HepG2 (cell line): ENCODE results near the gene RTN1.

Experiments
- HDAC1 ChIP-seq: sonication (generic); formaldehyde crosslinking; IDR thresholded peaks from 2 replicates; pipeline ENCODE4 v1.5.1; 2020; ENCODE audit warnings: mild to moderate bottlenecking, missing genetic modification reagents
- KDM1A ChIP-seq: IDR thresholded peaks from 2 replicates; pipeline ENCODE4 v1.6.1; 2016; ENCODE audit warnings: missing compliant biosample characterization
- KDM3A ChIP-seq: IDR thresholded peaks from 2 replicates; pipeline ENCODE4 v1.6.1; 2018; ENCODE audit warnings: low read depth, missing compliant biosample characterization
- ZKSCAN8 ChIP-seq: IDR thresholded peaks from 2 replicates; pipeline ENCODE4 v1.6.1; 2016; ENCODE audit warnings: borderline replicate concordance, missing genetic modification reagents, missing compliant biosample characterization
- ZNF274 ChIP-seq: sonication (generic); formaldehyde crosslinking; IDR thresholded peaks from 2 replicates; pipeline ENCODE4 v1.5.1; 2020; ENCODE audit warnings: mild to moderate bottlenecking, missing genetic modification reagents
- ZNF329 ChIP-seq: sonication (generic); formaldehyde crosslinking; IDR thresholded peaks from 2 replicates; pipeline ENCODE4 v1.9.0; 2021; ENCODE audit warnings: low read depth, mild to moderate bottlenecking, missing genetic modification reagents
- ZNF468 ChIP-seq: sonication (generic); formaldehyde crosslinking; IDR thresholded peaks from 2 replicates; pipeline ENCODE4 v1.8.0; 2022; ENCODE audit warnings: mild to moderate bottlenecking, moderate library complexity, missing genetic modification reagents
- ZNF713 ChIP-seq: sonication (generic); formaldehyde crosslinking; IDR thresholded peaks from 2 replicates; pipeline ENCODE4 v1.4.0; 2020; ENCODE audit warnings: mild to moderate bottlenecking, missing genetic modification reagents
- TF ChIP-seq, protein P1 (sequence below): sonication (generic); formaldehyde crosslinking; IDR thresholded peaks from 2 replicates; pipeline ENCODE4 v1.5.0; 2020; ENCODE audit warnings: mild to moderate bottlenecking, missing genetic modification reagents, moderate library complexity
- TF ChIP-seq, protein P2 (sequence below): sonication (generic); formaldehyde crosslinking; conservative IDR thresholded peaks from 2 replicates; pipeline ENCODE4 v1.4.0; 2020; ENCODE audit warnings: missing genetic modification reagents
- TF ChIP-seq, protein P3 (sequence below): sonication (generic); formaldehyde crosslinking; IDR thresholded peaks from 2 replicates; pipeline ENCODE4 v1.5.0; 2020; ENCODE audit warnings: mild to moderate bottlenecking, missing genetic modification reagents

DNA sequence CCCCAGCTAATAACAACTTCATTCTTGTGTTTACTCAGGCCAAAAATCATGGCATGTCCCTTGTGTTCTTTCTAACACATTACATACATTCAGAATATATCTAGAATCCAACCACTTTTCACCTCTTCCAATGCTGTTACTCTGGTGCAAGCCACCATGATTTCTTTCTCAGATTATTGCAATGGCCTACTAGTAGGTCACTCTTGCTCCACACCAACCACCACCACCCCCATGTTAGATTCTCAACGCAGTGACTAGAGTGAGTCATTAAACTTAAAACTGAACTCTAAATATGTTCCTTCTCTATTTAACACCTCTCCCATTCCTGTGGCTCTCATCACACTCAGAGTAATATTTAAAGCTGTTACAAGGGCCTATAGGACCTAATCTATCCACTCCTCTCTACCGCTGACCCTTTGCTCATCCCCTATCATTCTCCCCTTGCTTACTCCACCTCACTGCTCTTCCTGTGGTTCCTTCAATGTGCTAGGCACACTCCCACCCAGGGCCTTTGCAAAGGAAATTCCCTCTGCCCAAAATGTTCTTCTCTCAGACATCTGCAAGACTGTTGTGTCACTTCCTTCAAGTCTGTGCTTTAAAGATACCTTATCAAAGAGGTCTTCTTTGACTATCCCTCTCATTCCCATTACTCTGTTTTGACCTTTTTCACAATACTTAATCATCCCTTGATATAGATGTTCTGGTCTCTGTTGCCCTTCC, 6.6 kb downstream of the RTN1 start:
- TF ChIP-seq ZKSCAN8 (CRISPR knock-in tag) (no peak), KDM3A (CRISPR knock-in tag) (no peak), ZNF329 (CRISPR knock-in tag) (no peak), HDAC1 (no peak), ZNF274 (CRISPR knock-in tag) (no peak), ZNF713 (CRISPR knock-in tag) (no peak), KDM1A (CRISPR knock-in tag) (no peak), ZNF468 (no peak)
- TF ChIP-seq, protein P1, sequence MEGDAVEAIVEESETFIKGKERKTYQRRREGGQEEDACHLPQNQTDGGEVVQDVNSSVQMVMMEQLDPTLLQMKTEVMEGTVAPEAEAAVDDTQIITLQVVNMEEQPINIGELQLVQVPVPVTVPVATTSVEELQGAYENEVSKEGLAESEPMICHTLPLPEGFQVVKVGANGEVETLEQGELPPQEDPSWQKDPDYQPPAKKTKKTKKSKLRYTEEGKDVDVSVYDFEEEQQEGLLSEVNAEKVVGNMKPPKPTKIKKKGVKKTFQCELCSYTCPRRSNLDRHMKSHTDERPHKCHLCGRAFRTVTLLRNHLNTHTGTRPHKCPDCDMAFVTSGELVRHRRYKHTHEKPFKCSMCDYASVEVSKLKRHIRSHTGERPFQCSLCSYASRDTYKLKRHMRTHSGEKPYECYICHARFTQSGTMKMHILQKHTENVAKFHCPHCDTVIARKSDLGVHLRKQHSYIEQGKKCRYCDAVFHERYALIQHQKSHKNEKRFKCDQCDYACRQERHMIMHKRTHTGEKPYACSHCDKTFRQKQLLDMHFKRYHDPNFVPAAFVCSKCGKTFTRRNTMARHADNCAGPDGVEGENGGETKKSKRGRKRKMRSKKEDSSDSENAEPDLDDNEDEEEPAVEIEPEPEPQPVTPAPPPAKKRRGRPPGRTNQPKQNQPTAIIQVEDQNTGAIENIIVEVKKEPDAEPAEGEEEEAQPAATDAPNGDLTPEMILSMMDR (CRISPR knock-in tag), result no peak
- TF ChIP-seq, protein P2, sequence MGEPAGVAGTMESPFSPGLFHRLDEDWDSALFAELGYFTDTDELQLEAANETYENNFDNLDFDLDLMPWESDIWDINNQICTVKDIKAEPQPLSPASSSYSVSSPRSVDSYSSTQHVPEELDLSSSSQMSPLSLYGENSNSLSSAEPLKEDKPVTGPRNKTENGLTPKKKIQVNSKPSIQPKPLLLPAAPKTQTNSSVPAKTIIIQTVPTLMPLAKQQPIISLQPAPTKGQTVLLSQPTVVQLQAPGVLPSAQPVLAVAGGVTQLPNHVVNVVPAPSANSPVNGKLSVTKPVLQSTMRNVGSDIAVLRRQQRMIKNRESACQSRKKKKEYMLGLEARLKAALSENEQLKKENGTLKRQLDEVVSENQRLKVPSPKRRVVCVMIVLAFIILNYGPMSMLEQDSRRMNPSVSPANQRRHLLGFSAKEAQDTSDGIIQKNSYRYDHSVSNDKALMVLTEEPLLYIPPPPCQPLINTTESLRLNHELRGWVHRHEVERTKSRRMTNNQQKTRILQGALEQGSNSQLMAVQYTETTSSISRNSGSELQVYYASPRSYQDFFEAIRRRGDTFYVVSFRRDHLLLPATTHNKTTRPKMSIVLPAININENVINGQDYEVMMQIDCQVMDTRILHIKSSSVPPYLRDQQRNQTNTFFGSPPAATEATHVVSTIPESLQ, result no peak
- TF ChIP-seq, protein P3, sequence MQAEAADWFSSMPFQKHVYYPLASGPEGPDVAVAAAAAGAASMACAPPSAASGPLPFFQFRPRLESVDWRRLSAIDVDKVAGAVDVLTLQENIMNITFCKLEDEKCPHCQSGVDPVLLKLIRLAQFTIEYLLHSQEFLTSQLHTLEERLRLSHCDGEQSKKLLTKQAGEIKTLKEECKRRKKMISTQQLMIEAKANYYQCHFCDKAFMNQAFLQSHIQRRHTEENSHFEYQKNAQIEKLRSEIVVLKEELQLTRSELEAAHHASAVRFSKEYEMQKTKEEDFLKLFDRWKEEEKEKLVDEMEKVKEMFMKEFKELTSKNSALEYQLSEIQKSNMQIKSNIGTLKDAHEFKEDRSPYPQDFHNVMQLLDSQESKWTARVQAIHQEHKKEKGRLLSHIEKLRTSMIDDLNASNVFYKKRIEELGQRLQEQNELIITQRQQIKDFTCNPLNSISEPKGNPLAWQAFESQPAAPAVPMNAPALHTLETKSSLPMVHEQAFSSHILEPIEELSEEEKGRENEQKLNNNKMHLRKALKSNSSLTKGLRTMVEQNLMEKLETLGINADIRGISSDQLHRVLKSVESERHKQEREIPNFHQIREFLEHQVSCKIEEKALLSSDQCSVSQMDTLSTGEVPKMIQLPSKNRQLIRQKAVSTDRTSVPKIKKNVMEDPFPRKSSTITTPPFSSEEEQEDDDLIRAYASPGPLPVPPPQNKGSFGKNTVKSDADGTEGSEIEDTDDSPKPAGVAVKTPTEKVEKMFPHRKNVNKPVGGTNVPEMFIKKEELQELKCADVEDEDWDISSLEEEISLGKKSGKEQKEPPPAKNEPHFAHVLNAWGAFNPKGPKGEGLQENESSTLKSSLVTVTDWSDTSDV (CRISPR knock-in tag), result no peak
